ENCODE data around the gene OOSP2.

The OOSP2 gene

DNA sequence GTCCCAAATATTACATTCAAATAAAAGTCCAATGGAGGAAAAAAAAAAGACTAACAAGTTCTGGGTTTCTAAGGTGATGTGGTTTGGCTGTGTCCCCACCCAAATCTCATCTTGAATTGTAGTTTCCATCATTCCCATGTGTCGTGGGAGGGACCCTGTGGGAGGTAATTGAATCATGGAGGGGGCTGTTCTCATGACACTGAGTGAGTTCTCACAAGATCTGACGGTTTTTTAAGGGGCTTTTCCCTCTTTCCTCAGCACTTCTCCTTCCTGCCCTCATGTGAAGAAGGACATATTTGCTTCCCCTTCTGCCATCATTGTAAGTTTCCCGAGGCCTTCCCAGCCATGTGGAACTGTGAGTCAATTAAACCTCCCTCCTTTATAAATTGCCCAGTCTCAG is 40.3 kb downstream of the OOSP2 start:
- no peak for DNase-seq

DNA sequence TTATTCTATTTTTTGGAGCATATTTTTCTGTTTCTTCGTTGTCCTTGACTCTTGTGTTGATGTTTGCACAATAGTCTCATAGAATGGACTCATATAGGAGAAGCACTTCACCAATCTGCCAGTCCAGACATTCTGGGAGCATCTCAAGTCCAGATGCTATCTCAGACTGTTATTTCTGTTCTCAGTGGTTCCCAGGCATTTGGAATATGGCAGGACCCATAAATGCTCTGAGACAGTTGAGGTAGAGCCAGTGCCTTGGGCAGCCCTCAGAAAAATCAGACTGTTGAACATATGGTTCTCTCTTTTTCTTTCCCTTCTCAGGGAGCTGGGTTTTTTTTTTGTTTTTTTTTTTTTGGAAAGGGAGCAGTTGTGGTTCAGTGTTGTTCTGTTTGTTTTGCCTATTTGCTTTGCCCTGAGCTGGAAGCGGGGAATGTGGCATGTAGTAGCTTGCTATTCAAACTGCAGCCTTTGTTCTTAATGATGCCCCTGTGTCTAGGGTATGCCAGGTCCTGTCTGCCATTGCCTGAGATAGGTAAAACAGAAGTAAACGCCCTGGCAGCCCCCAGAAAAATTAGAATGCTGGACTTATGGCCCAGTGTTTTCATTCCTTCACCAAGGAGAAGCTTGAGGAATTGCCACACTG is 44.5 kb downstream of the OOSP2 start:
- DNase-seq, result no peak

DNA sequence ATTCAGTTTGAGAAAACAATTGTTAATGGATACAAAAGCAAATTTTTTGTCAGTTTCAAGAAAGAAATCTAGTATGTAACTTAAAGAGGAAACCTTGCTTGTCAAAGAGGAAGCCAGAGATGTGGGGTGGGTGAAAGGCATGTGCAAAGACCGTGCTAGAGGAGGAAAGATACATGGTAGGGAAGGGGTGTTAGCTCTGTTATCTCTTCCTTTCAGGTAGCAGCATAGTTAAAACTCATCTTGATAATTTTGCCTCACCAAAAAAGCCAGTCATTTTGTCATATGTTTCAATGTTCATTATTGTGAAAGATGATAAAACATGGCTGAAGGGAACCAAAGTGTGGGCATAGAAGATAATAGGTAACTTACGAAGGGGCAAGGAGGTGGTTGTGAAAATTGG is 45.7 kb downstream of the OOSP2 start:
- no peak for DNase-seq

DNA sequence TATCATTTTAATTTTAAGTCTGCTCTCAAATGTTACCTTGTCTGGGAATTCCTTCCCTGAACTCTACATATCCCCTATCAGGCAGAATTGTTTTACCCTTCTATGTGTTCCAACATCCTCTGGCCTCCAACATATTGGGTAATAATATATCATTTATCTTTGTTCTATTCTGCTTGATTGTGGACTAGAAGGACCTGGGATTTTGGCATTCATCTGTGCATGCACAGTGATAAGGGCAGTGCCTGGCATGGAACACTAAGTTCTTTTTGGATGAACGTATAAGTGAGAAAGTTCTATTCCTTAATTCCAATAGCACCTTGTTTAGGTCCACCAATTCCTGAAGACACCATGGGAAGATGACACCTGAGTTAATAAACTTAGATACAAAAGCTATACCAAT is 47.0 kb downstream of the OOSP2 start:
- no peak for DNase-seq

DNA sequence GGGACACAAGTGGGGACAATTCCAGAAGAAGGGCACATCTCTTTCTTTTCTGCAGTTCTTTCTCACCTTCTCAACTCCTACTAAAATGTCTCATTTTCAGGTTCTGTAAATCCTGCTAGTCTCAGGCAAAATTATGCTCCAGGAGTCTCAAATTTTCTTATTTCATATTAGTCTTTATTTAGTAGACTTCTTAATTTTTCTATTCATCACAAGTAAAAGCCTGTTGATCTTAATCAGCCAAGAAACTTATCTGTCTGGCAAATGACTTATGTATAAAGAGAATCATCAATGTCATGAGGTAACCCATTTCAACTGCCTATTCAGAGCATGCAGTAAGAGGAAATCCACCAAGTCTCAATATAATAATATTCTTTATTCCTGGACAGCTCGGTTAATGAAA is 48.2 kb downstream of the OOSP2 start, which contains the start of gene MS4A2:
Gene MS4A2 (plus strand): TSS at position 301 of the 400 bp plus-strand sequence. CDS start 102 bp downstream, outside the sequence.
- no peak for DNase-seq

DNA sequence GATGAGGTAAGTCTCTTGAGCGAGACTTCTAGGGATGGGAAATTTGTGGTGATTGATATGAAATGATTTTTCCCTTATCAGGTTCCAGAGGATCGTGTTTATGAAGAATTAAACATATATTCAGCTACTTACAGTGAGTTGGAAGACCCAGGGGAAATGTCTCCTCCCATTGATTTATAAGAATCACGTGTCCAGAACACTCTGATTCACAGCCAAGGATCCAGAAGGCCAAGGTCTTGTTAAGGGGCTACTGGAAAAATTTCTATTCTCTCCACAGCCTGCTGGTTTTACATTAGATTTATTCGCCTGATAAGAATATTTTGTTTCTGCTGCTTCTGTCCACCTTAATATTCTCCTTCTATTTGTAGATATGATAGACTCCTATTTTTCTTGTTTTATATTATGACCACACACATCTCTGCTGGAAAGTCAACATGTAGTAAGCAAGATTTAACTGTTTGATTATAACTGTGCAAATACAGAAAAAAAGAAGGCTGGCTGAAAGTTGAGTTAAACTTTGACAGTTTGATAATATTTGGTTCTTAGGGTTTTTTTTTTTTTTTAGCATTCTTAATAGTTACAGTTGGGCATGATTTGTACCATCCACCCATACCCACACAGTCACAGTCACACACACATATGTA is 55.4 kb downstream of the OOSP2 start:
- no peak for DNase-seq

DNA sequence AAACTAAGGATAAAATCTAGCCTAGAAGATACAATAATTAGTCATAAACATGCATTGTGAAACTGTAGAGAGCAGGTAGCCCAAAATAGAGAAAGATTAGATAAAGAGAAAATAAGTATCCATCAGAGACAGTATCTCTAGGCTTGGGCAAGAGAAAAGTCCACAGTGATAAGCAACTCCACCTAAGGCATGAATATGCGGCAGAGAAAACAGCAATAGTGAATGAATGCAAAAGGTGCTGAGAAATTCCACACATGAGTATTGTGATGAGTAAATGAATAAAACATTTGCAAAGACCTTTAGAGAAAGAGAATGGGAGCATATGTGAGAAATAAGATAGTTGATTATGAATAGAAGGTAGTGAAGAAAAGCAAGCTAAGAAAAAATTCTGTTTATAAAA is 57.0 kb downstream of the OOSP2 start:
- DNase-seq, result no peak
